ENCODE results near the gene MAP1LC3A.

Gene MAP1LC3A

GRCh38 chr20:34578521-34578920 lies 20.0 kb downstream of the MAP1LC3A start:
- no peak for DNase-seq

- DNase-seq, result no peak
Observed at GRCh38 chr20:34579191-34579978, 20.9 kb downstream of the MAP1LC3A start.

GRCh38 chr20:34579979-34580940 lies 21.7 kb downstream of the MAP1LC3A start:
- DNase-seq, result no peak

GRCh38 chr20:34581341-34582184 lies 23.0 kb downstream of the MAP1LC3A start:
- DNase-seq, result no peak

GRCh38 chr20:34582221-34582620 lies 23.7 kb downstream of the MAP1LC3A start:
- DNase-seq, result no peak

- no peak for DNase-seq
Observed at GRCh38 chr20:34582911-34583310, 24.4 kb downstream of the MAP1LC3A start.

GRCh38 chr20:34583544-34583943 lies 25.0 kb downstream of the MAP1LC3A start:
- no peak for DNase-seq

GRCh38 chr20:34585019-34585418 lies 26.5 kb downstream of the MAP1LC3A start:
- no peak for DNase-seq

GRCh38 chr20:34586488-34587163 lies 28.1 kb downstream of the MAP1LC3A start:
- no peak for DNase-seq

GRCh38 chr20:34595377-34596184 lies 37.1 kb downstream of the MAP1LC3A start:
- no peak for DNase-seq

- DNase-seq, result no peak
Observed at GRCh38 chr20:34600892-34601653, 42.6 kb downstream of the MAP1LC3A start.

GRCh38 chr20:34604980-34605788 lies 46.7 kb downstream of the MAP1LC3A start:
- no peak for DNase-seq

- DNase-seq, result no peak
Observed at GRCh38 chr20:34607066-34607465, 48.5 kb downstream of the MAP1LC3A start.
